Measurements from ENCODE around the gene HAGHL.

Gene HAGHL

GRCh38 chr16:708019-708418 lies 18.9 kb upstream of the HAGHL start:
- no peak for FAIRE-seq
- DNase-seq (ENCODE audit: insufficient read length, low spot score) = no peak
- no peak for TF ChIP-seq POLR2A (IDR thresholded peaks at IDR 0.05; ENCODE audit: low read depth, low read length)

GRCh38 chr16:708959-709358 lies 17.9 kb upstream of the HAGHL start:
- DNase-seq (ENCODE audit: insufficient read length, low spot score) = no peak
- FAIRE-seq = no peak
- TF ChIP-seq POLR2A (IDR thresholded peaks at IDR 0.05; ENCODE audit: low read depth, low read length) = no peak

- DNase-seq (ENCODE audit: insufficient read length, low spot score) (peak; percentile 91), FAIRE-seq (no peak)
- no peak for TF ChIP-seq POLR2A (IDR thresholded peaks at IDR 0.05; ENCODE audit: low read depth, low read length)
Measured at GRCh38 chr16:709566-710499, 17.1 kb upstream of the HAGHL start.

GRCh38 chr16:710500-711075 lies 16.3 kb upstream of the HAGHL start:
- no peak for DNase-seq (ENCODE audit: insufficient read length, low spot score)
- no peak for TF ChIP-seq POLR2A (IDR thresholded peaks at IDR 0.05; ENCODE audit: low read depth, low read length)
- no peak for FAIRE-seq

- no peak for FAIRE-seq
- no peak for DNase-seq (ENCODE audit: insufficient read length, low spot score)
- no peak for TF ChIP-seq POLR2A (IDR thresholded peaks at IDR 0.05; ENCODE audit: low read depth, low read length)
Measured at GRCh38 chr16:711084-711483, 15.8 kb upstream of the HAGHL start.

GRCh38 chr16:711548-712320 lies 15.2 kb upstream of the HAGHL start:
- FAIRE-seq (no peak), DNase-seq (ENCODE audit: insufficient read length, low spot score) (peak; percentile 93)
- no peak for TF ChIP-seq POLR2A (IDR thresholded peaks at IDR 0.05; ENCODE audit: low read depth, low read length)

- FAIRE-seq (peak; percentile 93), DNase-seq (ENCODE audit: insufficient read length, low spot score) (peak; percentile 96)
Measured at GRCh38 chr16:712740-713250, 14.1 kb upstream of the HAGHL start.

- FAIRE-seq (no peak), DNase-seq (ENCODE audit: insufficient read length, low spot score) (no peak)
- no peak for TF ChIP-seq POLR2A (IDR thresholded peaks at IDR 0.05; ENCODE audit: low read depth, low read length)
Measured at GRCh38 chr16:714079-714478, 12.8 kb upstream of the HAGHL start.

- FAIRE-seq (no peak), DNase-seq (ENCODE audit: insufficient read length, low spot score) (peak; percentile 93)
- 0 out of 2 replicates have a peak, but pooled peaks have one; percentile 16 for TF ChIP-seq POLR2A (IDR thresholded peaks at IDR 0.05; ENCODE audit: low read depth, low read length)
Measured at GRCh38 chr16:714558-715476, 12.1 kb upstream of the HAGHL start, which contains the start of gene METRN. TSS of gene METRN (plus strand) at chr16:715118. CDS start at chr16:715290, 172 bp downstream.

GRCh38 chr16:715477-716199 lies 11.3 kb upstream of the HAGHL start:
- FAIRE-seq = no peak
- no peak for DNase-seq (ENCODE audit: insufficient read length, low spot score)
- TF ChIP-seq POLR2A (IDR thresholded peaks at IDR 0.05; ENCODE audit: low read depth, low read length) = no peak

GRCh38 chr16:716200-716568 lies 10.7 kb upstream of the HAGHL start:
- no peak for FAIRE-seq
- DNase-seq (ENCODE audit: insufficient read length, low spot score) = peak; percentile 85
- TF ChIP-seq POLR2A (IDR thresholded peaks at IDR 0.05; ENCODE audit: low read depth, low read length) = no peak

GRCh38 chr16:716768-717325 lies 10.1 kb upstream of the HAGHL start:
- no peak for FAIRE-seq
- DNase-seq (ENCODE audit: insufficient read length, low spot score) = no peak
- TF ChIP-seq POLR2A (IDR thresholded peaks at IDR 0.05; ENCODE audit: low read depth, low read length) = no peak

All from H54 (cell line).